HFF-Myc (cell line): Measurements from ENCODE around the gene WBP1.

ENCODE experiments used
- DNase-seq: peaks from one replicate; pipeline ENCODE4 v3.0.0-alpha.2; 2011; ENCODE audit warnings: low read depth; ENCODE audit errors: extremely low read depth
- H3K4me3 ChIP-seq: replicated peaks from 2 replicates; pipeline ENCODE4 v1.5.1; 2011; ENCODE audit warnings: low read depth, mild to moderate bottlenecking, control low read depth, low read length
- TF ChIP-seq, protein P1 (sequence below): IDR thresholded peaks from 2 replicates; pipeline ENCODE4 v1.5.1; 2012; ENCODE audit warnings: mild to moderate bottlenecking, low read depth, low read length, control low read depth; ENCODE audit errors: missing control alignments

The WBP1 gene

DNA sequence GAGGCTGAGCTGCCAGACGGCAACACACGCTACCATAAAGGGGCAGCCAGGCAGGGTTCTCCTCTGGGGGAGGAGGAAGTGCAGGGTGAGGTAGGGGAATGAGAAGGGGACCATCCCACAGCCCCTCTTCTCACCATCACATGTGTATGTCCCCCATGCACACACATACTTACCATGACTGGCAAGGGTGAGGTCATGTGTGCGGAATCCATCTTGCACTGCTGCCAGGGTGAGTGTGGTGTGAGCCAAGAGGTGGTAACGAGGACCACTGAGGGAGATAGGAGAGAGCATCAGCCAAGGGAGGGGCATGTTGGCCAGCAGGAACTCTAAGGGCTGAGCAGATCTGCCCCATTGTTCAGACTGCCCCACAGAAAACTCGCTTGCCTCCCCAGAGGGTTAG is 29.6 kb upstream of the WBP1 start:
- no peak for DNase-seq
- TF ChIP-seq, protein P1, sequence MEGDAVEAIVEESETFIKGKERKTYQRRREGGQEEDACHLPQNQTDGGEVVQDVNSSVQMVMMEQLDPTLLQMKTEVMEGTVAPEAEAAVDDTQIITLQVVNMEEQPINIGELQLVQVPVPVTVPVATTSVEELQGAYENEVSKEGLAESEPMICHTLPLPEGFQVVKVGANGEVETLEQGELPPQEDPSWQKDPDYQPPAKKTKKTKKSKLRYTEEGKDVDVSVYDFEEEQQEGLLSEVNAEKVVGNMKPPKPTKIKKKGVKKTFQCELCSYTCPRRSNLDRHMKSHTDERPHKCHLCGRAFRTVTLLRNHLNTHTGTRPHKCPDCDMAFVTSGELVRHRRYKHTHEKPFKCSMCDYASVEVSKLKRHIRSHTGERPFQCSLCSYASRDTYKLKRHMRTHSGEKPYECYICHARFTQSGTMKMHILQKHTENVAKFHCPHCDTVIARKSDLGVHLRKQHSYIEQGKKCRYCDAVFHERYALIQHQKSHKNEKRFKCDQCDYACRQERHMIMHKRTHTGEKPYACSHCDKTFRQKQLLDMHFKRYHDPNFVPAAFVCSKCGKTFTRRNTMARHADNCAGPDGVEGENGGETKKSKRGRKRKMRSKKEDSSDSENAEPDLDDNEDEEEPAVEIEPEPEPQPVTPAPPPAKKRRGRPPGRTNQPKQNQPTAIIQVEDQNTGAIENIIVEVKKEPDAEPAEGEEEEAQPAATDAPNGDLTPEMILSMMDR: no peak

DNA sequence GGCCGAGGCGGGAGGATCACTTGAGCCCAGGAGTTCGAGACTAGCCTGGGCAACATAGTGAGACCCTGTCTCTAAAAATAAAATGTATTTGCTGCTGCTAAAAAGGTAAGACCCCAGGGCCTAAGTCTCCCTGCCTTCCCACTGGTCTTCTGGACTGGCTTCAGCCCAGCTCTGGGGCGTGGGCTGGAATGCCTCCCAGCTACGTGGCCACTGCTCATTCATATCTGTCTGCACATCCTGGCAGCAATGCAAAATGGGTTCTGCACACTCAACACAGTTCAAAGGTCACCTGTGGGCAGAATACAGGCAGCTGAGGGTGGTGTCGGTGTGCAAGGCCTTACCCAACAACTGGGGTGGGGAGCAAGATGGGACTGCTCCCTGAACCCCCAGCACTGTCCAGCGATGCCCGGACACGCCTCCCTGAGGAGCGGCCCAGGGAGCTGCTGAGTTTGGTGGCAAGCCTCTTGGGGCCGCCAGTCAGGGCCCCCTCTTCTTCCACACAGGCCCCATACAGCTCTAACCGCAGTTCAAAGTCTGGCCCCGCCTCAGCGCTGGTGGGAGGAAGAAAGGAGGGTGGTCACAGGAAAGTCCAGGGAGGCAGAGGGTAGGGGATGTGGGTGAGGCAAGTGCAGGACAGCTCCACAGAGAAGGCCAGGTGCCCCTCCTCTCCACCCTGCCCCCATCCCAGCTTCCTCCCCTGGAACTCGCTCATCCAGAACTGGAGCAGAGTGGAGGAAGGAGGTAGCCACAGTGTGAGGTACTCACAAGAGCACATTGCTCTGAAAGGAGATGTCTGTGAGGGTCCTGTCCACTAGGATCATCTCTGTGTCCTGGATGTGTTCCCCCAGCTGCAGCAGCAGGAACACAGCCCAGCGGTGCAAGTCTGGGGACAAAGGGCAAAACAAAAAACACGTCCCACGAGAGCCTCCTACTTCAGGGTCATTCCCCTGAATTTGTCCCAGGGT is 28.5 kb upstream of the WBP1 start:
- DNase-seq: no peak
- no peak overlapping the region for H3K4me3 ChIP-seq
- TF ChIP-seq, protein P1: no peak

More for the DNA sequence above, 29.6 kb upstream of the WBP1 start:
- H3K4me3 ChIP-seq: no peak overlapping the region

GRCh38 chr2:74430502-74430901 is 27.7 kb upstream of the WBP1 start:
- TF ChIP-seq, protein P1: no peak
- no peak for DNase-seq
- H3K4me3 ChIP-seq: no peak overlapping the region

- DNase-seq: no peak
These were observed 22.0 kb upstream of the WBP1 start for GRCh38 chr2:74436111-74436805.

GRCh38 chr2:74436848-74437695 is 21.2 kb upstream of the WBP1 start:
- DNase-seq: no peak
- no peak overlapping the region for H3K4me3 ChIP-seq
- TF ChIP-seq, protein P1: no peak

More at GRCh38 chr2:74436111-74436805, 22.0 kb upstream of the WBP1 start:
- TF ChIP-seq, protein P1: no peak
- H3K4me3 ChIP-seq: no peak overlapping the region

DNA sequence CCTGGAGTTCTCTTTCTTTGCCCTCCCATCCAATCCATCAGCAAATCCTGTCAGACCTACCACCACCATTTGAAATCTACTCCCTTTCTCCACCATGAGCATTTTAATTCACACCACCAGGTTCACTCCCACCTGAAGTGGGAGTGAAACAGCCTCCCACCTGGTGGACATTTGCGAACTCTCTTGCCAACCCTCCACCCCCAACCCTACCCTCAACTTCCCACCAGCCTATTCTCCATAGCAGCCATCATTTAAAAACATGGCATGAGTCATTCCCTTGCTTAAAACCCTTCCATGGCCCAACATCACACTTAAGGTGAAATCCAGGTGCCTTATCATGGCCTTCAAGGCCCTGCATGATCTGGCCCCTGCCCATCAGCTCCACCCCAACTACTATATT is 20.0 kb upstream of the WBP1 start:
- TF ChIP-seq, protein P1: no peak
- H3K4me3 ChIP-seq: no peak overlapping the region
- no peak for DNase-seq
